Measurements from ENCODE around the gene GAK.

GAK gene

DNA sequence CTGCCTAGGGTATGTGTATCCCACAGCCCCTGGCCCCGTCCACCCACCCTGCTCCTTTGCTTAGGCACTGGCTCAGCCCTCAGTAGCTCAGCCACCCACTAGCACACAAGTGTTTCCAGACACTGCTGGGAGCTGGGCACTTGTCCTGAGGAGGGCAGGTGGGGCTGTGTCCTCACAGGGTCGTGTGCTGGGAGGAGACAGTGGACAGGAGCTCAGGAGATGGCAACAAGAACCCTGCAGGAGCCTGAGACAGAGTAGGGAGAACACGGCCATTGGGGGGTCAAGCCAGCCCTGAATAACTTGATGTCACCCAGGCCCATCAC lies 100.7 kb downstream of the GAK start:
- Histone ChIP-seq H3K9ac (ENCODE audit: low read length) (no peak overlapping the region), H3K27ac (ENCODE audit: low read depth, low read length) (no peak overlapping the region), H3K4me3 (ENCODE audit: low read depth in 1 of 2, low read length in 2 of 2) (no peak overlapping the region), H3K4me1 (ENCODE audit: insufficient read depth, low read length) (no peaks in the 10 kb centered on the region), H3K9me3 (ENCODE audit: low read length) (peaks cover 5% of the 10 kb centered on the region), H3K36me3 (ENCODE audit: insufficient read depth, low read length) (no peaks in the 10 kb centered on the region), H3K27me3 (ENCODE audit: control insufficient read depth in 1 of 2, insufficient read depth in 2 of 2, low read length in 2 of 2) (peaks cover 0 to 41% of the 10 kb centered on the region in 2 donors)

GRCh38 chr4:830601-831482 lies 101.3 kb downstream of the GAK start:
- Histone ChIP-seq H3K9ac (ENCODE audit: low read length) (no peak overlapping the region), H3K9me3 (ENCODE audit: low read length) (peaks cover 5% of the 10 kb centered on the region), H3K27me3 (ENCODE audit: control insufficient read depth in 1 of 2, insufficient read depth in 2 of 2, low read length in 2 of 2) (peaks cover 0 to 42% of the 10 kb centered on the region in 2 donors), H3K27ac (ENCODE audit: low read depth, low read length) (no peak overlapping the region), H3K36me3 (ENCODE audit: insufficient read depth, low read length) (no peaks in the 10 kb centered on the region), H3K4me3 (ENCODE audit: low read depth in 1 of 2, low read length in 2 of 2) (no peak overlapping the region), H3K4me1 (ENCODE audit: insufficient read depth, low read length) (no peaks in the 10 kb centered on the region)

GRCh38 chr4:829761-830600 lies 102.1 kb downstream of the GAK start:
- no peak overlapping the region for H3K9ac ChIP-seq (ENCODE audit: low read length)

DNA sequence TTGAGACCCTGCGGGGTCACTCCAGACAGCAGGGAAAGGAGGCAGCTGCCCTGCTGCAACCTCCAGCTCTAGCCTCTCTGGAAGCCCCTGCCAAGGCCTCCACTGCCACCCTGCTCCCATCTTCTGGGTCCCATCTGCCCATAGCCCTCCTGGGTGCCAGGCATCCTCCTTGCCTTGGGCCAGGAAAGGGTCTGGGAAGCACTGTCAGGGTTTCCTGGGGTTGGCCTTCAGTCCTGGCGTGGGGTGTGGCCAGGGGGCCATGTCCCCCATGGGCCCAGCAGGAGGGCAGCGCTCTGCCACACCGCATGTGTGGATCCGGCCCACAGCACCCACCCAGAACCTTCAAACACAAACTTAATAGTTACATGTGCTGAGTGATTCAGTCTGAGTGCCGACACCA lies 102.8 kb downstream of the GAK start:
- H3K9me3 ChIP-seq (ENCODE audit: low read length): peaks cover 5% of the 10 kb centered on the region
- H3K4me3 ChIP-seq (ENCODE audit: low read depth in 1 of 2, low read length in 2 of 2): no peak overlapping the region
- H3K36me3 ChIP-seq (ENCODE audit: insufficient read depth, low read length): no peaks in the 10 kb centered on the region
- no peak overlapping the region for H3K27ac ChIP-seq (ENCODE audit: low read depth, low read length)
- H3K4me1 ChIP-seq (ENCODE audit: insufficient read depth, low read length): no peaks in the 10 kb centered on the region
- peaks cover 7 to 56% of the 10 kb centered on the region in 2 donors for H3K27me3 ChIP-seq (ENCODE audit: control insufficient read depth in 1 of 2, insufficient read depth in 2 of 2, low read length in 2 of 2)
- no peak overlapping the region for H3K9ac ChIP-seq (ENCODE audit: low read length)

More at GRCh38 chr4:829761-830600, 102.1 kb downstream of the GAK start:
- Histone ChIP-seq H3K9me3 (ENCODE audit: low read length) (peaks cover 5% of the 10 kb centered on the region), H3K4me1 (ENCODE audit: insufficient read depth, low read length) (no peaks in the 10 kb centered on the region), H3K27me3 (ENCODE audit: control insufficient read depth in 1 of 2, insufficient read depth in 2 of 2, low read length in 2 of 2) (peaks cover under 1 to 49% of the 10 kb centered on the region in 2 donors), H3K4me3 (ENCODE audit: low read depth in 1 of 2, low read length in 2 of 2) (no peak overlapping the region), H3K36me3 (ENCODE audit: insufficient read depth, low read length) (no peaks in the 10 kb centered on the region), H3K27ac (ENCODE audit: low read depth, low read length) (no peak overlapping the region)

- Histone ChIP-seq H3K4me1 (ENCODE audit: insufficient read depth, low read length) (no peaks in the 10 kb centered on the region), H3K27me3 (ENCODE audit: control insufficient read depth in 1 of 2, insufficient read depth in 2 of 2, low read length in 2 of 2) (peaks cover 13 to 62% of the 10 kb centered on the region in 2 donors), H3K36me3 (ENCODE audit: insufficient read depth, low read length) (no peaks in the 10 kb centered on the region), H3K4me3 (ENCODE audit: low read depth in 1 of 2, low read length in 2 of 2) (no peak overlapping the region), H3K9ac (ENCODE audit: low read length) (no peak overlapping the region), H3K9me3 (ENCODE audit: low read length) (peaks cover 5% of the 10 kb centered on the region), H3K27ac (ENCODE audit: low read depth, low read length) (no peak overlapping the region)
Measured at GRCh38 chr4:828641-829271, 103.4 kb downstream of the GAK start.

GRCh38 chr4:827209-828081 lies 104.7 kb downstream of the GAK start:
- no peak overlapping the region for H3K4me3 ChIP-seq (ENCODE audit: low read depth in 1 of 2, low read length in 2 of 2)

GRCh38 chr4:826508-827208 lies 105.5 kb downstream of the GAK start:
- Histone ChIP-seq H3K27ac (ENCODE audit: low read depth, low read length) (no peak overlapping the region), H3K9ac (ENCODE audit: low read length) (no peak overlapping the region), H3K27me3 (ENCODE audit: control insufficient read depth in 1 of 2, insufficient read depth in 2 of 2, low read length in 2 of 2) (peaks cover 30 to 82% of the 10 kb centered on the region in 2 donors), H3K4me1 (ENCODE audit: insufficient read depth, low read length) (no peaks in the 10 kb centered on the region), H3K36me3 (ENCODE audit: insufficient read depth, low read length) (no peaks in the 10 kb centered on the region), H3K9me3 (ENCODE audit: low read length) (peaks cover 2% of the 10 kb centered on the region), H3K4me3 (ENCODE audit: low read depth in 1 of 2, low read length in 2 of 2) (no peak overlapping the region)

More at GRCh38 chr4:827209-828081, 104.7 kb downstream of the GAK start:
- H3K27ac ChIP-seq (ENCODE audit: low read depth, low read length): no peak overlapping the region
- peaks cover 5% of the 10 kb centered on the region for H3K9me3 ChIP-seq (ENCODE audit: low read length)
- H3K9ac ChIP-seq (ENCODE audit: low read length): no peak overlapping the region
- no peaks in the 10 kb centered on the region for H3K36me3 ChIP-seq (ENCODE audit: insufficient read depth, low read length)
- H3K27me3 ChIP-seq (ENCODE audit: control insufficient read depth in 1 of 2, insufficient read depth in 2 of 2, low read length in 2 of 2): peaks cover 24 to 75% of the 10 kb centered on the region in 2 donors
- no peaks in the 10 kb centered on the region for H3K4me1 ChIP-seq (ENCODE audit: insufficient read depth, low read length)

DNA sequence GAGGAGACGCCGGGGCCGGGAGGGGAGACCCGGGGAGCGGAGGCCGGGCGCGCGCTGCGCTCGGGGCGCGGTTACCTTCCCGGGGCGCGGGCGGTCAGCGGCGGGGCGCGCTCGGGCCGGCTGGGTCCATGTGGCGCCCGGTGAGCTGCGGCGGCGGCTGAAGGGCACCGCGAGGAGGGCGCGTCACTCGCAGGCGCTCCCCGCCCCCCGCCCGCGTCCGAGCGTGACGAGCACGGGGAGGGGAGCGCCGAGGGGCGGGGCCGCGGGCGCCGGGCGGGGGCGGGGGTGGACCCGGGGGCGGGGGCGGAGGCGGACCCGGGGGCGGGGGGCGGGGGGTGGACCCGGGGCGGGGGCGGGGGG lies 106.2 kb downstream of the GAK start, which contains the start of gene CPLX1:
Gene CPLX1 (minus strand): TSS at position 159 of the 360 bp plus-strand sequence. CDS start 1,607 bp downstream, outside the sequence.
- no peaks in the 10 kb centered on the region for H3K4me1 ChIP-seq (ENCODE audit: insufficient read depth, low read length)
- H3K9me3 ChIP-seq (ENCODE audit: low read length): no peaks in the 10 kb centered on the region
- no peak within 1 kb of the TSS for H3K9ac ChIP-seq (ENCODE audit: low read length)
- H3K4me3 ChIP-seq (ENCODE audit: low read depth in 1 of 2, low read length in 2 of 2): no peak within 1 kb of the TSS
- peaks cover 30 to 88% of the 10 kb centered on the region in 2 donors for H3K27me3 ChIP-seq (ENCODE audit: control insufficient read depth in 1 of 2, insufficient read depth in 2 of 2, low read length in 2 of 2)
- H3K27ac ChIP-seq (ENCODE audit: low read depth, low read length): no peak within 1 kb of the TSS
- no peaks in the 10 kb centered on the region for H3K36me3 ChIP-seq (ENCODE audit: insufficient read depth, low read length)

DNA sequence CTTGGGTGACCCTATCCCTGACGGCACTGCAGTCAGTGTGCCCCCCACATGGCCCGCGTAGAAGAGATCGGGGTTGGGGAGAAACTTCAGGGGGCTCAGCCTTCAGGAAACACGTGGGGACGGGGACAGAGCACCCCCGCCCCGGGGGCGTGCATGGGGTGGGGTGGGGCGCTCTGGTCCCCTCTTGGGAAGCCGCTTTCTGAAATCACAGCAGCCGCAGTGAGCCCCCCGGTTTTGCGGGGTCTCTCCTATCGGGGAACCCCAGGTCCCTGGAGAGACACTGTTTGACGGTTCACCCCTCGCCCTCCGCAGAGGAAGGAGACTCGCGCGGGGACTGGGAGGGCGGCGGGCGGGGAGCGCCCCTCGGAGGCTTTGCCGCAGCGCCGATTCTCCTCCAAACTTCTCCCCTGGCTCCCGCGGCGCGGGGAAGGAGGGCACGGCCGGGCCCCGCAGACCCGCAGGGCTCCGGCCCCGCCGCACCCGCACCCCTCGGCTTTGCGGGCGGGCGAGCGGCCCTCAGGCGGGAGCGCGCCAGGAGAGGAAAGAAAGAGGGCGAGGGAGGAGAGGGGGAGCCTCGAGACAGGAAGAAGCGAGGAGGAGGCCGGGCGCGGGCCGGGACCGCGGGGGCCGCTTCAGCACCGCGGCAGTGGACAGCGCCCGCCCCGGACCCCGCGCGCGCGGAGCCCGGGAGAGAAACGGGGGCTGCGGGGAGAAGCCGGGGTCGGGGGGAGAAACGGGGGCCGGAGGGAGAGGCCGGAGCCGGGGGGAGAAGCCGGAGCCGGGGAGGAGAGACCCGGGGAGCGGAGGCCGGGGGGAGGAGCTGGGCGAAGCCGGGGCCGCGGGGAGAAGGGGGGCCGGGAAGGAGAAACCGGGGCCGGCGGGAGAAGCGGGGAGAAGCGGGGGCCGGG lies 106.8 kb downstream of the GAK start:
- Histone ChIP-seq H3K9ac (ENCODE audit: low read length) (no peak overlapping the region), H3K9me3 (ENCODE audit: low read length) (no peaks in the 10 kb centered on the region), H3K4me3 (ENCODE audit: low read depth in 1 of 2, low read length in 2 of 2) (no peak overlapping the region), H3K4me1 (ENCODE audit: insufficient read depth, low read length) (no peaks in the 10 kb centered on the region), H3K27me3 (ENCODE audit: control insufficient read depth in 1 of 2, insufficient read depth in 2 of 2, low read length in 2 of 2) (peaks cover 30 to 88% of the 10 kb centered on the region in 2 donors), H3K36me3 (ENCODE audit: insufficient read depth, low read length) (no peaks in the 10 kb centered on the region), H3K27ac (ENCODE audit: low read depth, low read length) (no peak overlapping the region)
